ENCODE data around the gene ABTB1.
"Not testable (repeated sequence)": the region's sequence is repeated elsewhere in the genome, so short reads cannot be mapped to it uniquely, and the experiment has no call there.

Gene ABTB1

DNA sequence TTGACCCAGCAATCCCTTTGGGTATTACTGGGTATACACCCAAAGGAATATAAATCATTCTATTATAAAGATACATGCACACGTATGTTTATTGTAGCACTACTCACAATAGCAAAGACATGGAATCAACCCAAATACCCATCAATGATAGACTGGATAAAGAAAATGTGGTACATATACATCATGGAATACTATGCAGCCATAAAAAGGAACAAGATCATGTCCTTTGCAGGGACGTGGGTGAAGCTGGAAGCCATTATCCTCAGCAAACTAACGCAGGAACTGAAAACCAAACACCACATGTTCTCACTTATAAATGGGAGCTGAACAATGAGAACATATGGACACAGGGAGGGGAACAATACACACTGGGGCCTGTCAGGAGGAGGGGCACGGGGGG is 32.1 kb downstream of the ABTB1 start:
- not testable (repeated sequence) for DNase-seq (ENCODE audit: low spot score)

DNA sequence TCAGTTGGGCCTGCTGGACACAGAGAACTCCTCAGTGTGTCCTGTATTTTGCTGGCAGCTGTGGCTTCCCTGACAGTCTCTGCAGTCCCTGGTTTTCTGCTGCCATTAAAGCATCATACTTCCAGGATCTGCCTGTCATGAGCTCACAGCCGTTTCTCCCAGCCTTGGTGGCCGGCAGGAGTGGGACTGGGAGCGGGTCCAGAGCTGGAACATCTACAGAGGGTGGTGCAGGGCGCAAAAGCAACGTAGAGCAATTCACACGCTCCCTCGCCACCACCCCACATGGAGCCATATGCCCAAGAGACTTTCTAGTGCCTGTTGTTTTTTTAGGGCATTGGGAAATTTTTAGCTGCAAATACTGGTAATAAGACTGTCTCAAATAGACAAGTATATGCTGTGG is 33.6 kb downstream of the ABTB1 start:
- no peak for DNase-seq (ENCODE audit: low spot score)

DNA sequence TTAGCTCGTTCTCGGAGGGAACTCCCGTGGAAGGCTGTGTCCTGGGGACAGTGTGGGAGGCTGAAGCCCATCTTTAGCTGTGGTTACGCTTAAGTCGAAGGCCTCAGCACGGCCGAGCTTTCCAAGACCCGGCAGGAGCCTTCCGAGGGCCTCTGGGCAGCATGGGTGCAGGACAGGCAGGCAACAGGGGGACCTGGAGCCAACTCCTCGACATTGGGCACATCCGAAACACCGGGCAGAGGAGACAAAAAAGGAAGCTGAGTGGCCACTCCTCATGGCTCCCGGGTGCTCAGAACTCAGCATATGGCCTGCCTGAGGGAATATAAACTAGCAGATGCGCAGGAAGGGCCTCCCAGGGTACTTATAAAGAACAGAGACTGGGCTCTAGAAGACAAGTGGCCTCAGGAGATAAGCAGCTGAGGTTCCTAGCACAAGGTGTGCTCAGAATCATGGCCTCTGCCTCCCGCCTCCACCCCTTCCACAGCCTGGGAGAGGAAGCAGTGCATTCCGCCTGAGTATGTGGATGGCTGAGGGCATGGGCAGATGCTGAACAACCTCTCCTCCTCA is 34.1 kb downstream of the ABTB1 start:
- peak; percentile 61 for DNase-seq (ENCODE audit: low spot score)

- DNase-seq (ENCODE audit: low spot score): no peak
Measured at GRCh38 chr3:127707851-127708411, 35.2 kb downstream of the ABTB1 start.

GRCh38 chr3:127708837-127709236 is 36.1 kb downstream of the ABTB1 start:
- DNase-seq (ENCODE audit: low spot score): no peak

GRCh38 chr3:127709320-127710060 is 36.7 kb downstream of the ABTB1 start:
- no peak for DNase-seq (ENCODE audit: low spot score)

DNA sequence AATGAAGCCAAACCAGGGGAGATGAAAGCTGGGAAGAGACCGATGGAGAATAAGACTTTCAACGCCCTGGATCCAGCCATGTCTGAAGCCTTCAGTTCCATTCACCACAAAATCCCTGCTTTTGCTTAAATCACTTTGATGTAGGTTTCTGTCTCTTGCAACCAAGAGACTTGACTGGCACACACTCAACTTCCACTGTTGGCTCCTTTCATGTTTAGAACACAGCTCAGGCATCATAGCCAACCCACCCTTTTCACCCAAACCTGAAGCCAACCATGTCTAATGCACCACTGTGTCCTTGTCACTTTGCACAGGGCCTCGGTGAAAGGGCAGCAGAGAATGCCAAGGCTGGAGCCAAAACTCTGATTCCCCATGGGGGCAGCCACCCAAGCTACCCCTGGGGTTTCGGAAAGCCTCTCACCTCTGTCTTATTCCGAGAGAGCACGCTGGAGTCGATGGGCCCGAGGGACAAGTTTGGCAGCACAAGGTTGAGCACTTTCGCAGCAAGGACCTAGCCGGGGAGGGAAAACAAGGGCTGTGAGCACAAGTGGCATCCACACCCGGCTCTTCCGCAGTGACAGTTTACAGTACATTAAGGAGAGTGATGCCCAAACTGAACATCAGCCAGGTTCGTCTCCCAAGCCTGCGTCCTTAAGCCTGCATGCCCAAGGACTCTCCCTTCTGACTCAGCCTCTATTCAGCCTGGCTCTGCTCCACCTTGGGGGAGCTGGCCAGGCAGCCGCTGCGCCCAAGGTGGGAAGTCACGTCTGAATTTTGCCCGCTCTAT is 37.6 kb downstream of the ABTB1 start:
- no peak for DNase-seq (ENCODE audit: low spot score)

GRCh38 chr3:127711021-127711695 is 38.4 kb downstream of the ABTB1 start:
- no peak for DNase-seq (ENCODE audit: low spot score)

- no peak for DNase-seq (ENCODE audit: low spot score)
Measured at GRCh38 chr3:127711896-127712295, 39.1 kb downstream of the ABTB1 start.

GRCh38 chr3:127712461-127712860 is 39.7 kb downstream of the ABTB1 start:
- no peak for DNase-seq (ENCODE audit: low spot score)

GRCh38 chr3:127712881-127713771 is 40.4 kb downstream of the ABTB1 start:
- DNase-seq (ENCODE audit: low spot score): no peak

- DNase-seq (ENCODE audit: low spot score): no peak
Measured at GRCh38 chr3:127714125-127714571, 41.4 kb downstream of the ABTB1 start.

GRCh38 chr3:127714866-127715265 is 42.1 kb downstream of the ABTB1 start:
- DNase-seq (ENCODE audit: low spot score): no peak

DNA sequence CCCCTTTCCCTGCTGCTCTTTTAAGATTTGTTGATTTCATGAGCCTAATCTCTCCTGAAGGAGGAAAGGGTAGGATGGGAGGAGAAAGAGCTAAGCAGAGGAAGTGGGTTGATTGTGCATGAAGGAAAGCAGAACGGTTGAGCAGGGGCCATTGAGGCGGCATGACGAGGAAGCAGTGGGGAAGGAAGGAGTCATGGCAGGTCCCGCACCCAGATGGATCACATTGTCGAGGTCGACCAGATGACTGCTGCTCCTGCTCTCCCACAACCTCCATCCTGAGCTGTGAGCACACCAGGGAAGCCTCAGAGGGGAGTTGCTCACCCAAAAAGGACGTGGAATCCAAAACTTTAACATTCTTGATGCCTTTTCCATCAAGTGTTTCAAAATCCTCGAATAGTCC is 42.8 kb downstream of the ABTB1 start:
- no peak for DNase-seq (ENCODE audit: low spot score)

DNA sequence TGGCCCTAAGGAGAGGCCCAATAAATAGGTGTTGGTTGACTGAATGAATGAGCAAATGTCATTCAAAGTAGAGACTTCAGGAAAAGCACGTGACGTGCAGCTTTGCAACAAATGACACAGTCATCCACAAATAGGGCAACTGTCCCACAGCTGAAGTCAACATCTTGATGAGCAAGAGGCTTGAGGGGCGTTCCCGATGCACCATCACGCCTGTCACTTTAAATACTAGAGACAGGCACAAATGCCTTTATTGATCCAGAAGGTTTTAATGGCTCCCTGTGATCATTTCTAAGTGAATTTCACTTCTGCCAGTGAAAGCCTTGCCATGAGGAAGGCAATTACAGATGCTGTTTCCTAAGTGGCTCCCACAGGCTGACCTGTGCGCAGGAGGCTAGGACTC is 43.6 kb downstream of the ABTB1 start:
- no peak for DNase-seq (ENCODE audit: low spot score)

GRCh38 chr3:127717357-127718244 is 44.8 kb downstream of the ABTB1 start:
- DNase-seq (ENCODE audit: low spot score): peak; percentile 95

DNA sequence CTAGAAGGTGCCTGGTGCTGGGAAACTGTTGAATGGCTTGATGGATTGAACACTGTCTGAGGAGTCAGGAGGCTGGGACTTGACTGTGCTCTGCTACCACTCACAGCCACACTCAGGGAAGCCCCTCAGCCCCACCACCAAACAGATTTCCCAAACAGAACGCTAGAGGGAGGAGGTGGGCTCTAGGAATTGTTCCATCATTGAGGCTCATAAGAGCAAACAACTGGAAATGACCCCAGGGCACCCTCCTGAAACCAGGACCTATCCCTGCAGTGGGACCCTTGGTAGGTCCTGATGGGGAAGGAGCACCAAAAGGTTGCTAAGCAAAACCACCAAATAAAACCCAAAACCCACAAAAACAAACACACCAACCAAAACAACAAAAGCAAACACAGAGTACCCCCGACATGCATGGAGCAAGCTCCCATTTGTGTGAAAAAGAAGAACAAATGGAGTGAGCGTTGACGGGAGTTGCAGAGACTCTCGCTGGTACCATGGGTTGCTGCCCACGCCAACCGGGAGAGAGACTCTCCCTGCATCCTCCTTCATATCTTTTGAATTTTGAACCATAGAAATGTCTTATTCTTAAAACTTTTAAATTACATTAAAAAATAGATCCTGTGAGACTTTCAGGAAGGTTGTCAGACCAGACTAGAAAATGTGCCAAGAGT is 45.6 kb downstream of the ABTB1 start:
- DNase-seq (ENCODE audit: low spot score): no peak

DNA sequence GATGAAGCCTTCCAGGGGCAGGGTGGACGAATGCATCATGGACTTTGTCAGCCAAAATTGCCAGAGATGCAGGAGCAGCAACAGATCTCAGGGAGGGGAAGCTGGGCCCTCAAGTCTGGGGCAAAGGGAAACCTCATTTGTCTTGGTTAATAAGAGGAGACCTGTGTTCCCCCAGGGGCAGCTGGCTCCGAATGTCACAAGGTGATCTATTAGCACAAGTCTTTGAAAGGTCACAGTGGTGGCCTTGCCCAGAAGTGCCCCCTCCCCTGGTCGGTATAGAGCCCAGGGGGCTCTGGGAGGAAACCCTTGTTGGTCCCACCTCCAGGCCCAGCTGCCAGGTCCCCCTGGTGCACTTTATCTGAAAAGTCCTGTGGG is 46.2 kb downstream of the ABTB1 start:
- DNase-seq (ENCODE audit: low spot score): no peak

- no peak for DNase-seq (ENCODE audit: low spot score)
Measured at GRCh38 chr3:127719369-127719768, 46.6 kb downstream of the ABTB1 start.
